GM12873 (cell line): ENCODE data around the gene KRTAP22-2.

Source experiments
- TF ChIP-seq, protein P1 (sequence below): IDR thresholded peaks from 2 replicates; pipeline ENCODE4 v1.5.1; 2012; ENCODE audit warnings: low read depth, mild to moderate bottlenecking, moderate library complexity, low read length, control low read depth; ENCODE audit not compliant: insufficient read depth; ENCODE audit errors: missing control alignments

Gene KRTAP22-2

DNA sequence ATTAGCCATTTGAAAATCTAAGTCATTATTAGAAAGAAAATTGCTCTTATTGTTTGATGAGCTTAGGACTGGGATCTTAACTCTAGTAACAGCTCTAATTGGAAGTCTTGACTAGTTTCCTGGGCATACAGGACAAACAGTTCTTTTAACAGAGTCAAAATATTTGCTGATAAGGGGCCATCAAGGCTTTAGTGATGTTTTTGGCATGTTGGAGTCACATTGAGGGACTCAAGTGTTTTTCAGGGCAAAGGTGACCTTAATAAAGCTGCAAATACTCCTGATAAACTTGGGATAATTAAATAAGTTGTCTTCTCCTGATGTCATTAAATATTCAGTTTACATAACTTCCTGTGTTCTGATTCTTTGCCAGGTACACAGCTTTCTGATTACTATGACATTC, 22.6 kb downstream of the KRTAP22-2 start:
- TF ChIP-seq, protein P1, sequence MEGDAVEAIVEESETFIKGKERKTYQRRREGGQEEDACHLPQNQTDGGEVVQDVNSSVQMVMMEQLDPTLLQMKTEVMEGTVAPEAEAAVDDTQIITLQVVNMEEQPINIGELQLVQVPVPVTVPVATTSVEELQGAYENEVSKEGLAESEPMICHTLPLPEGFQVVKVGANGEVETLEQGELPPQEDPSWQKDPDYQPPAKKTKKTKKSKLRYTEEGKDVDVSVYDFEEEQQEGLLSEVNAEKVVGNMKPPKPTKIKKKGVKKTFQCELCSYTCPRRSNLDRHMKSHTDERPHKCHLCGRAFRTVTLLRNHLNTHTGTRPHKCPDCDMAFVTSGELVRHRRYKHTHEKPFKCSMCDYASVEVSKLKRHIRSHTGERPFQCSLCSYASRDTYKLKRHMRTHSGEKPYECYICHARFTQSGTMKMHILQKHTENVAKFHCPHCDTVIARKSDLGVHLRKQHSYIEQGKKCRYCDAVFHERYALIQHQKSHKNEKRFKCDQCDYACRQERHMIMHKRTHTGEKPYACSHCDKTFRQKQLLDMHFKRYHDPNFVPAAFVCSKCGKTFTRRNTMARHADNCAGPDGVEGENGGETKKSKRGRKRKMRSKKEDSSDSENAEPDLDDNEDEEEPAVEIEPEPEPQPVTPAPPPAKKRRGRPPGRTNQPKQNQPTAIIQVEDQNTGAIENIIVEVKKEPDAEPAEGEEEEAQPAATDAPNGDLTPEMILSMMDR, result no peak

DNA sequence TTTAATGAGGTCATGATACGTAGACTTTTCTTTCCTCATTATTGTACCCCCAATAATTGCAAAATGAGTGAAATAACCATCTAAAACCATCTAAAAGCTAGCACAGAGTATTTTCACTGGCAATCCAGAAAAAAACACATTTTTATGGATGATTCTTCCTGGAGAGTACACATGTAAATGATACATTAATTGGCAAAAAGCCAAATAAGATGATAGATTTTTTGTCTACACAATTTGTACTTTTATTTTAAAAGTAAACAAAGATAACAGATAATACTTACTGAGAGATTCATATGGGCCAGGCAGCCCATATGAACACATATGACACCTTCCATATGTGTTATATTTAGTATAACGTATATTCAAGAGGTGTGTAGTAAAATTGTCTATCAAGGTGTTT, 26.6 kb downstream of the KRTAP22-2 start:
- TF ChIP-seq, protein P1, result no peak

DNA sequence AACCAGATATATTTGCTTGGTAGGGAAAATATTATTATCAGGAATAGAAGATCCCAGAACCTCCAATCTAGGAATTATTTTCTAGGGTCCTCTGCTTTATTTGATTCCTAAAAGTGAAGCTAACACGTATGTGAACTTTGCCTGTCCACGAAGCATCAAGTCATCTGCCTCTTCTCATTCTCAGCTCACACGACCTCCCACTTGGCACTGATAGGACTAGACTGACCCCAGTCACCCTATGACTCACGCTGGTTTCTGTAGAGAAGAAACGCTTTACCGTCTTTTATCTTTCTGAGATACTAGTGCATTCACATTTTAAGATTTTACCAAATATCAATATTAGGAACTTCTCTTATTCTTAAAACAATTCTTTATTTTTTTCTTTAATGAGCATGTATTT, 27.1 kb downstream of the KRTAP22-2 start:
- TF ChIP-seq, protein P1, result no peak

DNA sequence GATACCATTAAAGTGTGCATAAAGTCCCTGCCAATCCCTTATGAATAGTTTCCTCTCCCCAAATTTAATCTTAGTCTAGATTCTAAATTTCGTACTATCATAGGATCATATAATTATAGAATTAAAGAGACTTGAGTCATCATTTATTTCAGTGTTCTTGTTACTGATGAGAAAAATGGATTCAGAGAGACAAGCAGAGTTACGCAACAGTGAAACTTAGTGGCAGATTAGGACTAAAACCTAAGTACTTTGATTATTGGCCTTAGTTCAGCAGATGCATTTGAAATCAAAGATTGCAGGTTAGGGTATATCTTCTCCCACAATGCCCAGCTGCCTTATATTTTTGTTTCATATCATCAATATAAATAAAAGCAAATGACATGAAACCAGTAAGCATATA, 28.2 kb downstream of the KRTAP22-2 start:
- TF ChIP-seq, protein P1, result no peak

DNA sequence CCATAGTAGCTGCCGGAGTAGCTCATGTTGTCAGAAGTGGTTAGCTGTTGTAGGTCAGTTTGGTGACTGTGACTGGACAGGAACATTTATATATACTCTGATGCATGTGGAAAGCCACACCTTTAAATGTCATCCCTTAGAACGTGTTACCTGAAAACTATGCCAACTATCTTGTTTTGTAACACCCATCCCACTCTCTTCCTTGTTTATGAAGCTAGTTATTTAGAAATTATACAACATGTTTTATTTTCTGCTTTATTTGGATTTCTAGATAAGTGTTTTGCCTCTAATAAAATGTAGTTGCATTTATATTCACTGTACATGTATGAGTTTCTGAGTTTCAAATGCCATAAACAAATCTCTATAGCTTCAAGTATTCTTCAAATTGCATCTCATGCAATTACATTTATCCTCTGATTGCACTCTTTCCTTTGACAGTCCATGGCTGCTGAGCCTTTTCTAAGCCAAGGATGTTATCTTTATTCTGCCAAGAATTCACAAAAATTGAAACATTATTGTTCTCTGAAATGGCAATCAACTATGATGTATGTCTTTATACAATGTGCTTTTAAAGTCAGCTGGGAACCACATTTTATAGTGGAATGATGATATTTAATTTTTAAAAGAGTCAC, 28.8 kb downstream of the KRTAP22-2 start, which contains the start of gene KRTAP19-7:
KRTAP19-7 (minus strand) TSS at position 51 of the 632 bp plus-strand sequence; CDS start at position 26, 25 bp downstream.
- TF ChIP-seq, protein P1, result no peak

DNA sequence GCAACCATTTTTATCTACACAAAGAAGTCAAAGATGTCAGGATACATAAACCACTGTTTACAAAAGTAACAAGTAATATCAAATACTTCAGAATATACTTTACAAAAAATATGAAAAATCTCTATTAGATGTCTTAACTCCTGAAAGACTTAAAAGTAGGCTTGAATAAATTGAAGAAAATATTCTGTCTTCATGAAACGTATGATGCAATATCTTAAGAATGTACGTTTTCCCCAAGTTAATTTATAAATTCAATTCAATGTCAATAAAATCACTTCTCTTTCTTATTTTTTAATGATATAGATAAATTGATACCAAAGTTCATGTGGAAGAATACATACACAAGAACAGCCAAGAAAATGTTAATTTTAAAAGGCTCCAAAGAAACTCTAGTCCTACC, 35.1 kb downstream of the KRTAP22-2 start:
- TF ChIP-seq, protein P1, result no peak

DNA sequence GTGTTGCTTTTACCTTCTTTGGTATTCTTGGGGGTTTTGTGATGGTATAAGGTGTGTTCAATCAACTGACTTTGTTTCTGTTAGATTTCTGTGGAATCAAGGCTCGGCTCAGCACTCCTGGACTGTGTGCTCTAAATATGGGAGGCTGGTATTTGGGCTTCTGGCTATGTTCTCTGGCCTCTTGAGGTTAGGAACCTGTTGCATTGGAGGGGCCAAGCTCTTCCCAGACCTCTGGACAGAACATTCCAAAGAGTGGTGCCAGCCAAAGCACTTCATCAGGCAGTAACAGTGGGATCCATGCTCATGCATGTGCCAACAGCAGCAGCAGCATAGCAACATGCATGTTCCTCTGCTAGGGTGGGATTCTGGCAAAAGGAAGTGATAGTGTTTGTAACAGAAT, 37.4 kb downstream of the KRTAP22-2 start:
- TF ChIP-seq, protein P1, result no peak

DNA sequence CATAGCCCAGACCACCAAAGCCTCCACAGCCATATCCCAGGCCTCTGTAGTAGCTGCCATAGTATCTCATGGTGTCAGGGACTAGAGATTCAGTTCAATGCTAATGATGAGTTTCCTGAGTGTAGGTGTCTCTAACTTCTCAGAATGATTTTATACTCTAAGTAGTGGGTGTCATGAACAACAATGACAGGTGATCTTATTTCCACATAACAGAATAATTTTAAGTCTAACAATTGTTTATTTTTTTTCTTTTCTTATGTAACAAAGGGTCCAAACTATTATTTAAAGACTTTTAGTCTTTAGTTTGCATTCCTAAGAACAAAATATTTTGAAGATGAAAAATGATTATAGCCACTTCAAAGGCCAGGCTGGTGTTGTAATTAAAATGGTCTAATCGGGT, 48.4 kb downstream of the KRTAP22-2 start, which contains the start of gene KRTAP19-6:
KRTAP19-6 (minus strand) TSS at position 101 of the 400 bp plus-strand sequence; CDS start at position 70, 31 bp downstream.
- TF ChIP-seq, protein P1, result no peak
